ENCODE measurements around the gene CLEC16A.

Gene CLEC16A

DNA sequence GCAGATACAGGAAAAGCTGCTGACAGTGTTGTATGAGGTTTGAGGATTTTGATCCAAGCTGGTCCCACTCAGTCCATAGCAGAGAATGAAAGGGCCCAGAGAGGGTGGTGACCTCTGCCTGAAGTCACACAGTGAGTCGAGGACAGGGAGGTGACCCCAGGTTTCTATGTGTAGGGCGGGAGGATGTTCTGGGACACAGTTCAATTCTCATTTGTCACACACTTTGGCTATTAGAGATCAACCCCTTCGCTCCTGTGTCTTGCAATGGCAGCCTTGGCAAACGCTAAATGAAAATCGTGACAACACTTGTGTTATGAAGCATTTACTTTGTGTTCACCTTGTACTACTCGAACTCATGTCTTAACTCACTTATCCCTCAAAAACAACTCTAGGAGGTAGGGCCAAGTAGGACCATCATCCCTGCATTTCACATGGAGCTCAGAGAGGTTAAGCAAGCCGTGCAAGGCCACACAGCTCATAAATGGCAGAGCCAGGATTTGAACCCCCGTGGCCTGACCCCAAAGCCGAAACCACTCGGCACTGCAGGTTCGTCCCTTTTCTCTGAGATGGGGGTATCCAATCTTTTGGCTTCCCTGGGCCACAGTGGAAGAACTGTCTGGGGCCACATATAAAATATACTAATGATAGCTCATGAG lies 12.3 kb upstream of the CLEC16A start:
- Histone ChIP-seq H3K36me3 (ENCODE audit: control insufficient read depth in 5 of 5, insufficient read depth in 5 of 5, low read length in 5 of 5) (peaks cover 0 to 59% (median 40%) of the 10 kb centered on the region in 5 donors), H3K9ac (ENCODE audit: low read length in 5 of 5) (no peak overlapping the region), H3K9me3 (ENCODE audit: control insufficient read depth in 5 of 5, low read length in 5 of 5) (no peaks in the 10 kb centered on the region), H3K27me3 (ENCODE audit: control insufficient read depth in 5 of 5, insufficient read depth in 4 of 5, low read length in 5 of 5) (no peaks in the 10 kb centered on the region), H3K4me3 (ENCODE audit: low read depth in 1 of 5, low read length in 5 of 5) (no peak overlapping the region), H3K4me1 (ENCODE audit: control insufficient read depth in 5 of 5, insufficient read depth in 5 of 5, low read length in 5 of 5) (peaks cover 9 to 57% (median 46%) of the 10 kb centered on the region in 5 donors), H3K27ac (ENCODE audit: low read depth, low read length) (no peak overlapping the region)

GRCh38 chr16:10932959-10933710 lies 11.2 kb upstream of the CLEC16A start:
- H3K9ac ChIP-seq (ENCODE audit: low read length in 5 of 5) = no peak overlapping the region
- H3K9me3 ChIP-seq (ENCODE audit: control insufficient read depth in 5 of 5, low read length in 5 of 5) = no peaks in the 10 kb centered on the region
- no peak overlapping the region for H3K4me3 ChIP-seq (ENCODE audit: low read depth in 1 of 5, low read length in 5 of 5)
- H3K4me1 ChIP-seq (ENCODE audit: control insufficient read depth in 5 of 5, insufficient read depth in 5 of 5, low read length in 5 of 5) = peaks cover 19 to 68% (median 57%) of the 10 kb centered on the region in 5 donors
- H3K27me3 ChIP-seq (ENCODE audit: control insufficient read depth in 5 of 5, insufficient read depth in 4 of 5, low read length in 5 of 5) = no peaks in the 10 kb centered on the region
- H3K27ac ChIP-seq (ENCODE audit: low read depth, low read length) = no peak overlapping the region
- H3K36me3 ChIP-seq (ENCODE audit: control insufficient read depth in 5 of 5, insufficient read depth in 5 of 5, low read length in 5 of 5) = peaks cover 0 to 51% (median 30%) of the 10 kb centered on the region in 5 donors

- H3K4me1 ChIP-seq (ENCODE audit: control insufficient read depth in 5 of 5, insufficient read depth in 5 of 5, low read length in 5 of 5) = peaks cover 24 to 75% (median 64%) of the 10 kb centered on the region in 5 donors
These were observed 10.5 kb upstream of the CLEC16A start for GRCh38 chr16:10933865-10934264.

GRCh38 chr16:10934325-10935107 lies 9.8 kb upstream of the CLEC16A start:
- H3K27ac ChIP-seq (ENCODE audit: low read depth, low read length) = peak overlapping the region; percentile 6
- no peaks in the 10 kb centered on the region for H3K27me3 ChIP-seq (ENCODE audit: control insufficient read depth in 5 of 5, insufficient read depth in 4 of 5, low read length in 5 of 5)
- H3K36me3 ChIP-seq (ENCODE audit: control insufficient read depth in 5 of 5, insufficient read depth in 5 of 5, low read length in 5 of 5) = peaks cover 0 to 37% (median 16%) of the 10 kb centered on the region in 5 donors
- no peak overlapping the region for H3K4me3 ChIP-seq (ENCODE audit: low read depth in 1 of 5, low read length in 5 of 5)
- no peaks in the 10 kb centered on the region for H3K9me3 ChIP-seq (ENCODE audit: control insufficient read depth in 5 of 5, low read length in 5 of 5)
- H3K4me1 ChIP-seq (ENCODE audit: control insufficient read depth in 5 of 5, insufficient read depth in 5 of 5, low read length in 5 of 5) = peaks cover 29 to 77% (median 68%) of the 10 kb centered on the region in 5 donors
- H3K9ac ChIP-seq (ENCODE audit: low read length in 5 of 5) = no peak overlapping the region

More at GRCh38 chr16:10933865-10934264, 10.5 kb upstream of the CLEC16A start:
- H3K27me3 ChIP-seq (ENCODE audit: control insufficient read depth in 5 of 5, insufficient read depth in 4 of 5, low read length in 5 of 5) = no peaks in the 10 kb centered on the region
- H3K27ac ChIP-seq (ENCODE audit: low read depth, low read length) = peak overlapping the region; percentile 6
- H3K36me3 ChIP-seq (ENCODE audit: control insufficient read depth in 5 of 5, insufficient read depth in 5 of 5, low read length in 5 of 5) = peaks cover 0 to 44% (median 23%) of the 10 kb centered on the region in 5 donors
- H3K9me3 ChIP-seq (ENCODE audit: control insufficient read depth in 5 of 5, low read length in 5 of 5) = no peaks in the 10 kb centered on the region
- H3K9ac ChIP-seq (ENCODE audit: low read length in 5 of 5) = no peak overlapping the region
- no peak overlapping the region for H3K4me3 ChIP-seq (ENCODE audit: low read depth in 1 of 5, low read length in 5 of 5)

GRCh38 chr16:10935226-10935915 lies 9.0 kb upstream of the CLEC16A start:
- no peaks in the 10 kb centered on the region for H3K9me3 ChIP-seq (ENCODE audit: control insufficient read depth in 5 of 5, low read length in 5 of 5)
- no peak overlapping the region for H3K4me3 ChIP-seq (ENCODE audit: low read depth in 1 of 5, low read length in 5 of 5)
- peak overlapping the region in 1 of 5 donors; percentile 23 for H3K9ac ChIP-seq (ENCODE audit: low read length in 5 of 5)
- peak overlapping the region; percentile 7 for H3K27ac ChIP-seq (ENCODE audit: low read depth, low read length)
- H3K36me3 ChIP-seq (ENCODE audit: control insufficient read depth in 5 of 5, insufficient read depth in 5 of 5, low read length in 5 of 5) = peaks cover 0 to 34% (median 18%) of the 10 kb centered on the region in 5 donors
- no peaks in the 10 kb centered on the region for H3K27me3 ChIP-seq (ENCODE audit: control insufficient read depth in 5 of 5, insufficient read depth in 4 of 5, low read length in 5 of 5)
- H3K4me1 ChIP-seq (ENCODE audit: control insufficient read depth in 5 of 5, insufficient read depth in 5 of 5, low read length in 5 of 5) = peaks cover 30 to 77% (median 68%) of the 10 kb centered on the region in 5 donors

DNA sequence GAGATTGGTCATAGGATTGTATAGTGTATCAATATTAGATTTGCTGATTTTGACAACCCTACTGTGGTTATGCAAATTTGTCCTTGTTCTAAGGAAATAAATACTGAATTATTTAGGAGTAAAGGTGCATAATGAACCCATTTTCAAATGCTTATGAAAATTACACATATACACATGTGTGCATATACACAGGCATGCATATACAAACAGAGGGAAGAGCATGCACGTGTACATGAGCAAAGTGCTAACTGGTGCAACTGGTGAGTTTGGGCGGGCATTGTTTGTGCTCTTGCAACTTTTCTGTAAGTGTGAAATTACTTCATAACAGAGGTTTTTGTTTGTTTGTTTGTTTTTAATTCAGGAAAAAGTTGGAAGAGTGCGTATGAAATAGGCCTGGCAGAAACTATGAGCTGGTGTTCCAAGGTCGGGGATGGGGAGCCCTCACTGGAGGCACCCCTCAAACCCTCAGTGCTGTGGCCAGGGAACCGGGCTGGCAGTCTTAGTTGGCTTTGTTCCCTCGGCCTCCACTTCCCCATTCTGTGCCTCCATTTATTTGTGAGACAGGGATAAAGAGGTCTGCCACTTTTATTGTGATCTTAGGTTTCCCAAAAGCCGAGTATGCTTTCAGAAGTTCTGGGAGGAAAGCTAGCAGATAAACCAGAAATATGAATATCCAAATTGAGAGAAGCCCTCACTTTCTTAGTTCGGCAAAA lies 7.9 kb upstream of the CLEC16A start:
- H3K4me1 ChIP-seq (ENCODE audit: control insufficient read depth in 5 of 5, insufficient read depth in 5 of 5, low read length in 5 of 5) = peaks cover 38 to 83% (median 77%) of the 10 kb centered on the region in 5 donors
- H3K27ac ChIP-seq (ENCODE audit: low read depth, low read length) = peak overlapping the region; percentile 75
- H3K27me3 ChIP-seq (ENCODE audit: control insufficient read depth in 5 of 5, insufficient read depth in 4 of 5, low read length in 5 of 5) = no peaks in the 10 kb centered on the region
- H3K36me3 ChIP-seq (ENCODE audit: control insufficient read depth in 5 of 5, insufficient read depth in 5 of 5, low read length in 5 of 5) = peaks cover 0 to 31% (median 16%) of the 10 kb centered on the region in 5 donors
- H3K4me3 ChIP-seq (ENCODE audit: low read depth in 1 of 5, low read length in 5 of 5) = no peak overlapping the region
- H3K9me3 ChIP-seq (ENCODE audit: control insufficient read depth in 5 of 5, low read length in 5 of 5) = no peaks in the 10 kb centered on the region
- peak overlapping the region in 1 of 5 donors; percentile 42 for H3K9ac ChIP-seq (ENCODE audit: low read length in 5 of 5)

DNA sequence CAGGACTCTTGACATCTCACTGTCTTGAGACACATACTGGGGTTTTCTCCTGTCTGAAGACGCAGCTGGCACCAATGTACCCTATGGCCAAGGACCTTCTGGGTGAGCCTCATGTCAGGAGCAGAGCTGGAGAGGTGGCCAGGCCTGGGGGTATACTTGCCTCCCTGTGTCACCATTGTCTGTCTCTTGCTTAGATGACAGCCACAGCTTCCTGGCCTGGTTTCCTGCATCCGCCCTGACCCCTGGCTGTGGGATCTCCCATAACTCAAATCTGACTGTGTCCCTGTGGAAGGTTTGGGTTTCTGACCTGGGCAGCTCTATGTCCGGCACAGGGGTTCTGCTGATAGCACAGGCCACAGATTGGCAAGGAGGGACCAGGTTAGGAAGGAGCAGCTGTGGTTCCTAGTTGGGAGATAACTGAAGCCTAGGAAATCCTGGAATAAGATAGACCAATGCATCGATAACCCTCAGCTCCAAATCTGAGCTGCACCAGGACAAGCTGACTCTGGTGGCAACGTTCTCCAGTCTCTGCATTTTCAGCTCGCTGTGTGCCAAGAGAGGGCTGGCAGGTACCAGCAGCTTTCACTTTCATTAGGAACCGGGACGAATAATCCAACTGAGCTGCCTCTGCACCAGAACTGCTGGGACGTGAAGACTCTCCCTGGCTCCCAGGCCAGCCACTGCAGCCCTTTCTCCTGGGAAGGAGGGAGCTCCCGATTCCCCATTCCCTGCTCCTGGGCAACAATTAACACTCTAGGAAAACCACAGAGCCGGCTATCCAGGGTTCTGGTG lies 7.1 kb upstream of the CLEC16A start:
- H3K27me3 ChIP-seq (ENCODE audit: control insufficient read depth in 5 of 5, insufficient read depth in 4 of 5, low read length in 5 of 5) = no peaks in the 10 kb centered on the region
- H3K9ac ChIP-seq (ENCODE audit: low read length in 5 of 5) = peak overlapping the region; percentile 25 to 42 (median 41)
- H3K9me3 ChIP-seq (ENCODE audit: control insufficient read depth in 5 of 5, low read length in 5 of 5) = no peaks in the 10 kb centered on the region
- H3K36me3 ChIP-seq (ENCODE audit: control insufficient read depth in 5 of 5, insufficient read depth in 5 of 5, low read length in 5 of 5) = peaks cover 0 to 24% (median 14%) of the 10 kb centered on the region in 5 donors
- H3K4me3 ChIP-seq (ENCODE audit: low read depth in 1 of 5, low read length in 5 of 5) = peak overlapping the region; percentile 3 to 75 (median 46)
- peaks cover 38 to 87% (median 81%) of the 10 kb centered on the region in 5 donors for H3K4me1 ChIP-seq (ENCODE audit: control insufficient read depth in 5 of 5, insufficient read depth in 5 of 5, low read length in 5 of 5)
- H3K27ac ChIP-seq (ENCODE audit: low read depth, low read length) = peak overlapping the region; percentile 75

DNA sequence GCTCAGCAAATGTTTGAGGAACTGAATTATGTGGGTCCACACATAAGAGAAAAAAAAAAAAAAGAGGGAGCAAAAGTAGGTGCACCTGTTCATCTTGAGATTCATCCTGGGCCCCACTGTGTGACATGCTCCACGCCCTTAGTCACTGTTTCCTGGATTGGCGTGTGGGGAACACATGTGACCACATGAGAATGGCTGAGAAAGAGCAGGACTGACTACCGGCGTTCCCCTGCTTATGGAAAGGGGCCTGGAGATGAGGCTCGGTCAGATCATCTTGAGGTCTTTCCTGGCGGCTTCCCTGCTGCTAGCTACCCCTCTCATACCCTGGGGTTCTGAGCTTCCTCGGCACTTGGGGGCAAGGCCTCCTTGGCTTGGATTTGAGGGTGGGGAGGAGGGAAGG lies 6.0 kb upstream of the CLEC16A start:
- no peaks in the 10 kb centered on the region for H3K27me3 ChIP-seq (ENCODE audit: control insufficient read depth in 5 of 5, insufficient read depth in 4 of 5, low read length in 5 of 5)
- peaks cover 0 to 19% (median 9%) of the 10 kb centered on the region in 5 donors for H3K36me3 ChIP-seq (ENCODE audit: control insufficient read depth in 5 of 5, insufficient read depth in 5 of 5, low read length in 5 of 5)
- H3K27ac ChIP-seq (ENCODE audit: low read depth, low read length) = peak overlapping the region; percentile 75
- H3K9ac ChIP-seq (ENCODE audit: low read length in 5 of 5) = peak overlapping the region in 2 of 5 donors; percentile 42
- H3K4me1 ChIP-seq (ENCODE audit: control insufficient read depth in 5 of 5, insufficient read depth in 5 of 5, low read length in 5 of 5) = peaks cover 38 to 92% (median 89%) of the 10 kb centered on the region in 5 donors
- no peaks in the 10 kb centered on the region for H3K9me3 ChIP-seq (ENCODE audit: control insufficient read depth in 5 of 5, low read length in 5 of 5)
- peak overlapping the region; percentile 3 to 75 (median 39) for H3K4me3 ChIP-seq (ENCODE audit: low read depth in 1 of 5, low read length in 5 of 5)

Data from subcutaneous abdominal adipose tissue (tissue), 5 donors.